ENCODE data around the gene MPV17L2. TPM values are rescaled to one million over a fixed set of nuclear protein-coding genes. Genes with fewer than 3 reads are reported as not detected.

The MPV17L2 gene
- total and polyA plus RNA-seq, 2 experiments from 2014 or later, result 38.7 to 81.3 TPM

- Histone ChIP-seq H3K9me2 (ENCODE audit: insufficient read depth) (no peaks in the 10 kb centered on the region), H3K79me2 (replicated peaks; ENCODE audit: insufficient read depth) (no peaks in the 10 kb centered on the region; the same call in 1 of the 2 replicates), H3K4me1 (ENCODE audit: insufficient read depth) (peaks cover 10% of the 10 kb centered on the region; the same call in 1 of the 2 replicates), H3K27ac (ENCODE audit: low read depth) (no peak overlapping the region), H2AFZ (no peak overlapping the region), H3K4me3 (no peak overlapping the region), H3K36me3 (ENCODE audit: insufficient read depth) (no peaks in the 10 kb centered on the region), H3K27me3 (ENCODE audit: insufficient read depth) (no peaks in the 10 kb centered on the region), H3K4me2 (no peak overlapping the region), H4K20me1 (replicated peaks; ENCODE audit: insufficient read depth) (peaks cover 6% of the 10 kb centered on the region), H3F3A (replicated peaks; ENCODE audit: low read depth) (peaks cover 9% of the 10 kb centered on the region)
- H3K9me3 Mint-ChIP-seq, result no peaks in the 10 kb centered on the region
- no peak overlapping the region for H3K27ac Mint-ChIP-seq
- no peak for TF ChIP-seq CTCF (conservative IDR thresholded peaks at IDR 0.05; ENCODE audit: low read depth in 2 of 2)
- no peak for TF ChIP-seq STAT1 (IDR thresholded peaks at IDR 0.05; ENCODE audit: unreplicated experiment)
- TF ChIP-seq EZH2 (IDR thresholded peaks at IDR 0.05; ENCODE audit: low read depth, unreplicated experiment), result no peak
- no peak for TF ChIP-seq ZNF114 (CRISPR knock-in tag; IDR thresholded peaks at IDR 0.05)
- TF ChIP-seq POLR2AphosphoS5 (IDR thresholded peaks at IDR 0.05; ENCODE audit: low read depth), result no peak
- TF ChIP-seq ZNF331 (CRISPR knock-in tag; IDR thresholded peaks at IDR 0.05; ENCODE audit: low read depth), result no peak
- no peak for TF ChIP-seq EZH2phosphoT487 (IDR thresholded peaks at IDR 0.05; ENCODE audit: unreplicated experiment)
- no peak for TF ChIP-seq ZNF462 (CRISPR knock-in tag; IDR thresholded peaks at IDR 0.05)
- TF ChIP-seq ETS1 (IDR thresholded peaks at IDR 0.05), result no peak
- TF ChIP-seq CREB1 (CRISPR knock-in tag; IDR thresholded peaks at IDR 0.05; ENCODE audit: low read depth), result no peak
- TF ChIP-seq REST (IDR thresholded peaks at IDR 0.05; ENCODE audit: unreplicated experiment), result no peak
- TF ChIP-seq JUNB (IDR thresholded peaks at IDR 0.05; ENCODE audit: unreplicated experiment), result no peak
- no peak for TF ChIP-seq NANOG (IDR thresholded peaks at IDR 0.05; ENCODE audit: borderline replicate concordance)
- DNase-seq (ENCODE audit: low spot score), result no peak
- H3K4me3 Mint-ChIP-seq, result no peak overlapping the region
- no peak for ATAC-seq
- peaks cover 11% of the 10 kb centered on the region for H3K27me3 Mint-ChIP-seq (ENCODE audit: insufficient read depth, low read depth, poor library complexity)
- H3K36me3 Mint-ChIP-seq (ENCODE audit: low read depth), result peaks cover 24% of the 10 kb centered on the region
- H3K4me1 Mint-ChIP-seq, result peaks cover 11% of the 10 kb centered on the region
Measured at GRCh38 chr19:18159810-18160209, 33.2 kb upstream of the MPV17L2 start.

Data from GM23338 (cell line).